Fibroblast of skin of back (primary cell): Measurements from ENCODE around the gene TST. TPM values are rescaled to one million over a fixed set of nuclear protein-coding genes. Genes with fewer than 3 reads are reported as not detected.

ENCODE experiments used
- DNase-seq: peaks from one replicate; pipeline ENCODE4 v3.0.0-alpha.2; 2013
- polyA plus RNA-seq, 2 experiments: library from polyadenylated mRNA; unstranded; fragments of 120-200 nt; gene quantifications; one replicate each; pipeline ENCODE4 v1.2.1, GENCODE V29; 2013; ENCODE audit not compliant: insufficient read length in 2 of 2

The TST gene
- polyA plus RNA-seq (2013, experiment 1 of 2; ENCODE audit: insufficient read length) = 22.1 TPM
- 15.1 TPM for polyA plus RNA-seq (2013, experiment 2 of 2; ENCODE audit: insufficient read length)

DNA sequence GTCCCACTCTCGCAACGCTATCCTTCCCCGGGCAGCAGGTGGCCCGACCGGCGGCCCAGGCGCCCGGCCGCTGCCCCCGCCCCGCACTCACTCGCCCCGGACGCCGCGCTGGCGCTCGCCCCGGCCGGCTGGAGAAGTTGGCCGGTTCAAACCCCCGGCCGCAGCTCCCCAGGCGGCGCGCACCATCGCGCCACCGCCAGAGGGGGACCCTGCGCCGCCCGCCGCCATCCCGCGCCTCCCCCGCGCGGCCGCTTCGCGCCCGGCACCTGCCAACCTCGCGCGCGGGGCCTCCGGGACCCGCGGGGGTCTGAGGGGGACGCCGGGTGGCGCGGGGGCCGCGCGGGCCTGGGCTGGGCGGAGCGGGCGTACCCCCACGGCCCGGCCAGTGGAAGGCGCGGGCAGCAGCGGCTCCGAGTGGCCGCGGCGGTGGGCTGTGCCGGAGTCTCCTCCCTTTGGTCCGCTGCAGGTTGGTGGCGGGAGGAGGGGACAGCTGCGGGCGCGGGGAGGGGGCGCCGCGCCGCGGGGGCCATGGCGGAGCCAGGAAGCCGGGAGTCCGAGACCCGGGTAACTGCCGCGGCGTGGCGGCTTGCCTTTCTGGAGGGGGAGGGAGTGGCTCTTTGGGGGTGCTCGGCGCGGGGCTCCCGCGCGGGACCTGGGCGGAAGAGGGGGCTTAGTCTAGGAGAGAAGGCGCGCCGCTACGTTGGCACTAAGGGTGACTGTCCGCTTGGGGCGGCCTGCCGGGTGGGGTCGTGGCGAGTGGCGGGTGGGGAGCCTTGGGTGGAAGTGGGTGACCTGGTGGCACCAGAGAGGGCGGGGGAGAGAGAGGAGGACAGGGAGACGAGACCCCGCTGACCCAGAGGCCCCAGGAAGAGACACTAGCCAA, at the start of gene TST, which contains the start of gene MPST:
TST (minus strand) TSS at position 139 of the 883 bp plus-strand sequence. CDS start 715 bp downstream, outside the sequence.
MPST (plus strand) TSS at position 434 of the 883 bp plus-strand sequence; CDS start at position 529, 95 bp downstream.
- peak; percentile 72 for DNase-seq

DNA sequence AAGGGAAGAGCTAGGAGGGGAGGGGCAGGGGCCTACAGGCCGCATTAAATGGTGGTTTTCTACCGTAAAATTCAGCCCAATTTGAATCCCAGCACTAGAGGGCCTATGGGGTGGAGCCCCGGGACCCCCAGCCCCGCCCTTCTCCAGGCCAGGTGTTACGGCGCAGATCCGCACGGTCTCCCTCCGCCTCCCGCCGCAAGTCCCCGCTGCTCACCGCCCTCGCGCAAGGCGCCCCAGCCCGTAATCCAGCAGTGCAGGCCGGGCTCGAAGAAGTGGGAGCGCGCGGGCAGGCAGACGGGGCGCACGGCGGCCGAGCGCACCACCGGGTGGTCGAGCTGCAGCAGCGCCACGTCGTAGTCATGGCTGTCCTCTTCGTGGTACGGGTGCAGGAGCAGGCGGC, 49.6 kb upstream of the TST start:
- no peak for DNase-seq

DNA sequence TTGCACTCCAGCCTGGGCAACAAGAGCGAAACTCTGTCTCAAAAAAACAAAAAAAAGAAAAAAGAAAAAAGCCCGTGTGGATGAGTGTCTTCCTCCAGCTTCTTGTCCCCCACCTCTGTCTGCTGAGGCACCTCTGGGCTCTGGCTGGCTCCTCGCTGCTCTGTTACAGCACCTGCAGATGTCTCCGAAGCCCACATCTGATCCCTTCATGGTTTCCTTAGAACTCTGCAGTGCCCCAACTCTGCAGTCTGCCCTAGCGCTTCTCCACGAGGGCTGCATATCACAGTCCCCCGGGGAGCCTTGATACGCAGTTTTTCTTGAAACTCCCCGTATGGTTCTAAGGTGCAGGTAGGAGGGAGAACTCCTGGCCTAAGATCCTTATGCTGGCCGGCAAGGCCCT, 48.2 kb upstream of the TST start:
- DNase-seq = no peak

DNA sequence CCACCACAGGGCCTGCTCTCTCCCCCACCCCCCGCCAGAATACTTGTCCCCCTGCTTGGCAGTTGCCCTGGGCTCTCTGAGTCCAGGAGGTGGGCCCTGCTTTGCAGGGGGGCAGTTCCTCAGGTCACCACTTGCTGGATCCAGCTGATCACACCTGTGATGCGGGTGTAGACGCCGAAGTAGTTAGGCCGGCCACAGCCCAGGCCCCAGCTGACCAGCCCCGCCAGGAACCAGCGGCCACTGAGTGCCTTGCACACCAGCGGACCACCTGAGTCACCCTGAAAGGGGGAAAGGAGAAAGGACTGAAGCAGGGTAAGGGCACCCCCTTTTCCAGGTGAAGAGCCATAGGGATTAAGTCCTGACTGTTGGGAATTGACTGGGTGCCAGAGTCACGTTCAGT, 46.7 kb upstream of the TST start:
- no peak for DNase-seq

- no peak for DNase-seq
These were observed 45.9 kb upstream of the TST start for GRCh38 chr22:37065180-37065579.

DNA sequence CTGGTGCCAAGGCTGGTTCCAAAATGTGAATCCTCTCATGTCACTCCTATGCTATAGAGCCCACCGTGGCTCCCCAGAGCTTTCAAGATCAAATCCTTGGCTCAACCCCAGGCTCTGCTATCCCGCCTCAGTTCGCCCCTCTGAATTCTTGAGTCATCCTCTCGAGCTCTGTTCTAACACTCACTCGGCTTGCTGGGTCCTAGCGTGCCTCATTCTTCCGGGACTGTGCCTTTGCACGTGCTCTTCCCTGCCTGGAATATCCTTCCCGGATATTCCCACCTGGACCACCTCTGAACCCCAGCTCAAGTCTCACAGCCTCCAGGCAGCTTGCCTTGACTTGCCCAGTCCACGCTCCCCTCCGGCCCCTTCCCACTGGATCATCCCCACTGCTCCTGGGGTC, 45.3 kb upstream of the TST start:
- no peak for DNase-seq

GRCh38 chr22:37063431-37064420, 44.5 kb upstream of the TST start:
- DNase-seq = no peak

DNA sequence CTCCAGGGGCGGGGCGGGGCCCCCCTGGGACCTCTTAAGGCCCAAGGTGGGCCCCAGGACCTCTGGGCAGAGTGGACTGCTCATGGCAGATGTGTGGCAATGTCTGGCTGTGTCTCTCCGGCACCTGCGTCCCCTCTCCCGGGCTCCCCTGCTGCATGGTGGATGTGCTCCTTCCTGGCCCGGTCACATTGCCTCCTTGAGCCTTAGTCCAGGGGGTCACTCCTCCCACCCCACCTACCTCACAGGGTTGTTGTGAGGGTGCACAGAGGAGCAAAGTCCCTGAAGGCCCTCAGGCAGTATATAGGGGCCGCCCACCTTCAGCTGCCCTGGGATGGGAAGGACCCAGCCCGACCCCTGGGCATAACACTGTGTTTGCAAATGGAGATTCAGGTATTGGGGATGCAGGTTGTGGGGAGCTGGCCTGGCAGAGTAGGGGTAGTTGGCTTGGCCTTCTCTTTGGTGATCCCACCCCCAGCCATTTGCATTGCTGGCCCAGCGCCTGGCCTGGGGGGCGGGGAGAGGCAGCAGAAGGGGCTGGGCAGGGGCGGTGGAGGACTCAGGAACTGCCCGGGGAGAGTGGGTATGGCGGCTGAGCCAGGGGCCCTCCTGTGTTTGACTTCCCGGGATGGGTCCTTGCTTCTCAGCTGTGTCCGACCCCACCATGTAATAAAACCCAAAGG, 43.6 kb upstream of the TST start:
- DNase-seq = no peak

GRCh38 chr22:37062376-37062675, 43.1 kb upstream of the TST start:
- no peak for DNase-seq

- no peak for DNase-seq
These were observed 42.5 kb upstream of the TST start for GRCh38 chr22:37061611-37062375.

DNA sequence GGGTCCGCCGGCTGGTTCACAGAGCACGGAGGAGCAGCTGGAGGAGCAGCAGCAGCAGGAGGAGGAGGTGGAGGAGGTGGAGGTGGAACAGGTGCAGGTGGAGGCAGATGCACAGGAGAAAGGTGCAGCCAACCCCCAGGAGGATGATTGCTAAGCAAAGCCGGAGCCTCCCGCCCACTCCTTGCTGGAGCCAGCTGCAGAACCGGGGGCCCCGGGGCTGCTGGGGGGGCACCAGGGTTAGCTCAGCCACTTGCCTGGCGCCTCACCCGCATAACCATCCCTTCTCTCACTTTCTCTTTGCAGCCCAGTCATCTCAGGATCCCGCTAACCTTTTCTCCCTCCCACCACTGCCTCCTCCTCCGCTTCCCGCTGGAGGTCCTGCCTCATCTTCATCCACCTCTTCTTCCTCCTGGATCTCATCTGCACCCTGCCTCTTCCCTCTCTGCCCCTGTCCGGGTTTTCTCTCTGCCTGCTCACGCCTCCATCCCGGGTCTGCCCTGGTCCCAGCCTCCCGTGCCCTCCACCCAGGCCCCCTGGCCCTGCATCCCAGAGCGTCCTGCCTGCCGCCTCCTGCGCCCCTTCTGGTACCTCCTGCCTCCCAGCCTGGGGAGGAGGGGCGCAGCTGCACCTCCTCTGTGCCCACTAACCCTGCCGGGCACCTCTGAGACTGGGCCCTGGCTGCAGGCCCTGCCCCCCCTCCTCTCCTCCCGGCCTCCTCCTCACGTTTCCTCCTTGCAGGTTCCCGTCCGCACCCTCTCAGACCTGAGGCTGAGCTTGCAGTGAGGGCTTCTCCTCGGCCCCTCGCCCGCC, 41.8 kb upstream of the TST start:
- DNase-seq = no peak

- DNase-seq = no peak
These were observed 40.7 kb upstream of the TST start for GRCh38 chr22:37059876-37060449.

- DNase-seq = no peak
These were observed 39.9 kb upstream of the TST start for GRCh38 chr22:37058917-37059701.

DNA sequence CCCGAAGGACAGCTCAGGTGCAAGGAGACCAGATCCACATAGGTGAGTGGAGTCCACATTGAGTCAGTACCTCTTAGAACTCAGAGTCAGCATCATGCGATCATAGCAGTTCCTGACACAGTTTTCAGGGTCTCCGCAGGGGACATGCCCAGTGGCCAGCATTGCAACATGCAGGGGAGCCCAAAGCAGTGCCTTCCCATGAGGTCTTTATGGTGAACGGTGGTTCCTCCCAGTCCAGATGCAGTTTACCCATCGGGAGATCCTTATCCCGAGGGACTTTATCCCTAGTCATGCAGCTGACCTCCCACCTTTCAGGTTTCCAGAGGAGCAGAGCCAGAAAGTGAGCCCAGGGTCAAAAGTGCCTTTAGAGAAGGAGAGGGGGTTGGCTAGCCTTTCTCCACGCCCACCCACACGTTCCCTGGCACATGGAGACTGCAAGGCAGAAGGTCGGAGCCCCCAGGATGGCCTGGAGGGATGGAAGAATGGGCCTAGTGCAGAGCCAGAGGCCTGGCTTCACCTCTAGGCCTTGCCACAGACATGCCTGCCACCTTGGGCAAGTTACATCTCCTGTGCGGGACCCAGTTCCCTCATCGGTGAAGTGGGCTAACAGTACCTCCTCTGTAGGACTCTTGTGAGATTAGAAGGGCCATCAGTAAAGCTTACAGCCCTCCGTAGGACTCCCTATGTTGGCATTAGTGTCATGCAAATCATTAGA, 38.7 kb upstream of the TST start:
- DNase-seq = no peak

DNA sequence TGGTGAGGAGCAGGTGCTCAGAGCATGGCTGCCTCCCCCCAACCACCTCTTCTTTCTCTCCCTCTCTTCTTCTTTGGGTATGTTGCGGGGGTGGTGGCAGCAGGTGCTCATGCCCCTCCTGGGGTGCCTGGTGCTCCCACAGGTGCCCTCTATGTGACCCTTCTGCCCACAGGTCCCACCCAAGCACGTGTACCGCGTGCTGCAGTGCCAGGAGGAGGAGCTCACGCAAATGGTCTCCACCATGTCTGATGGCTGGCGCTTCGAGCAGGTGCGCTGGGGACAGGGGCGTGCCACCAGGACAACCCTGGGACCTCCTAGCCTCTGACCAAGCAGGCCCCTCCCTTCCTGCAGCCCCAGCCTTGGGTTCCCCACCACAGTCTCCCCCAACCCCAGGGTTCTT, 38.0 kb upstream of the TST start:
- no peak for DNase-seq

GRCh38 chr22:37056246-37056645, 37.0 kb upstream of the TST start:
- DNase-seq = no peak

GRCh38 chr22:37054600-37055365, 35.5 kb upstream of the TST start:
- no peak for DNase-seq

GRCh38 chr22:37054056-37054395, 34.8 kb upstream of the TST start:
- DNase-seq = no peak
